Brain microvascular endothelial cell (primary cell): ENCODE results near the gene FCRL5.

ENCODE experiments used
- DNase-seq: peaks from one replicate; pipeline ENCODE4 v3.0.0-alpha.2; 2020
- H3K27ac ChIP-seq: fragments of 250-450 bp; sonication (Bioruptor Pico); 2 replicates; pipeline ENCODE4 v1.5.1; 2020; ENCODE audit warnings: mild to moderate bottlenecking, moderate library complexity
- H3K27me3 ChIP-seq: fragments of 250-450 bp; sonication (Bioruptor Pico); replicated peaks from 2 replicates; pipeline ENCODE4 v1.5.1; 2020; ENCODE audit warnings: mild to moderate bottlenecking
- H3K36me3 ChIP-seq: fragments of 250-450 bp; sonication (Bioruptor Pico); replicated peaks from 2 replicates; pipeline ENCODE4 v1.5.1; 2020; ENCODE audit warnings: mild to moderate bottlenecking
- H3K4me3 ChIP-seq: 2 replicates; pipeline ENCODE4 v1.5.1; 2011; ENCODE audit warnings: low read depth, mild to moderate bottlenecking, control low read depth, low read length, moderate library complexity
- CTCF ChIP-seq: IDR thresholded peaks from 2 replicates; pipeline ENCODE4 v1.5.1; 2011; ENCODE audit warnings: low read depth, mild to moderate bottlenecking, moderate library complexity, low read length, control low read depth, inconsistent platforms; ENCODE audit errors: missing control alignments
- in situ Hi-C: cut with HindIII; loops from 2 replicates; pipeline ENCODE4 v1.10.0; 2017; ENCODE audit warnings: low sequenced_read_pairs, low pct_ligation_motif_present

FCRL5 gene

GRCh38 chr1:157521056-157521455 is 31.3 kb downstream of the FCRL5 start:
- Histone ChIP-seq H3K4me3 (no peak overlapping the region), H3K27me3 (no peaks in the 10 kb centered on the region), H3K27ac (no peak overlapping the region), H3K36me3 (no peaks in the 10 kb centered on the region)
- no peak for TF ChIP-seq CTCF
- in situ Hi-C loops: no loop called here
- DNase-seq: no peak

- Histone ChIP-seq H3K4me3 (no peak overlapping the region), H3K36me3 (no peaks in the 10 kb centered on the region), H3K27ac (no peak overlapping the region), H3K27me3 (no peaks in the 10 kb centered on the region)
- no peak for DNase-seq
- no peak for TF ChIP-seq CTCF
- in situ Hi-C loops: no loop called here
Measured at GRCh38 chr1:157520386-157520935, 31.9 kb downstream of the FCRL5 start.

- Histone ChIP-seq H3K27ac (no peak overlapping the region), H3K27me3 (no peaks in the 10 kb centered on the region), H3K4me3 (no peak overlapping the region), H3K36me3 (no peaks in the 10 kb centered on the region)
- no peak for TF ChIP-seq CTCF
- DNase-seq: no peak
- in situ Hi-C loops: no loop called here
Measured at GRCh38 chr1:157519451-157519850, 32.9 kb downstream of the FCRL5 start.

GRCh38 chr1:157517016-157517415 is 35.3 kb downstream of the FCRL5 start:
- in situ Hi-C loops: no loop called here
- Histone ChIP-seq H3K27ac (no peak overlapping the region), H3K4me3 (no peak overlapping the region), H3K27me3 (no peaks in the 10 kb centered on the region), H3K36me3 (no peaks in the 10 kb centered on the region)
- TF ChIP-seq CTCF: no peak
- DNase-seq: no peak

GRCh38 chr1:157515709-157516108 is 36.6 kb downstream of the FCRL5 start:
- in situ Hi-C loops: no loop called here

More at GRCh38 chr1:157515709-157516108, 36.6 kb downstream of the FCRL5 start:
- Histone ChIP-seq H3K36me3 (no peaks in the 10 kb centered on the region), H3K27me3 (no peaks in the 10 kb centered on the region), H3K27ac (no peak overlapping the region), H3K4me3 (no peak overlapping the region)
- no peak for TF ChIP-seq CTCF
- no peak for DNase-seq
